ENCODE data around the gene KDM2B. TPM values are rescaled to one million over a fixed set of nuclear protein-coding genes. Genes with fewer than 3 reads are reported as not detected.
"Not testable (repeated sequence)": the region's sequence is repeated elsewhere in the genome, so short reads cannot be mapped to it uniquely, and the experiment has no call there.

The KDM2B gene
- total RNA-seq, 1 donor from 2014 or later, result 36.8 TPM

DNA sequence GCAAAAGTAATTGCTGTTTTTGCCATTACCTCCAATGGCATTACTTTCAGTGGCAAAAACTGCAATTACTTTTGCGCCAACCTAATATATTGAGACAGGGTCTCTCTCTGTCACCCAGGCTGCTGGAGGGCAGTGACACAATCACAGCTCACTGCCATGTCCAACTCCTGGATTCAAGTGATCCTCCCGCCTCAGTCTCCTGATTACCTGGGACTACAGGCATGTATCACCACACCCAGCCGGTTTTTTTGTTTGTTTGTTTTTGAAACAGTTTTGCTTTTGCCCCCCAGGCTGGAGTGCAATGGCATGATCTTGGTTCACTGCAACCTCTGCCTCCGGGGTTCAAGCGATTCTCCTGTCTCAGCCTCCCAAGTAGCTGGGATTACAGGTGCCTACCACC, 15.7 kb upstream of the KDM2B start:
- no peak for ATAC-seq
- Histone ChIP-seq H3K27ac (no peak overlapping the region), H3K4me3 (no peak overlapping the region), H3K27me3 (ENCODE audit: low read depth) (no peaks in the 10 kb centered on the region), H3K4me1 (no peaks in the 10 kb centered on the region), H3K9me3 (no peaks in the 10 kb centered on the region), H3K36me3 (no peaks in the 10 kb centered on the region)
- DNase-seq, result no peak
- intact Hi-C loops (cut with DNase I), result no loop called here
- TF ChIP-seq, protein P1, sequence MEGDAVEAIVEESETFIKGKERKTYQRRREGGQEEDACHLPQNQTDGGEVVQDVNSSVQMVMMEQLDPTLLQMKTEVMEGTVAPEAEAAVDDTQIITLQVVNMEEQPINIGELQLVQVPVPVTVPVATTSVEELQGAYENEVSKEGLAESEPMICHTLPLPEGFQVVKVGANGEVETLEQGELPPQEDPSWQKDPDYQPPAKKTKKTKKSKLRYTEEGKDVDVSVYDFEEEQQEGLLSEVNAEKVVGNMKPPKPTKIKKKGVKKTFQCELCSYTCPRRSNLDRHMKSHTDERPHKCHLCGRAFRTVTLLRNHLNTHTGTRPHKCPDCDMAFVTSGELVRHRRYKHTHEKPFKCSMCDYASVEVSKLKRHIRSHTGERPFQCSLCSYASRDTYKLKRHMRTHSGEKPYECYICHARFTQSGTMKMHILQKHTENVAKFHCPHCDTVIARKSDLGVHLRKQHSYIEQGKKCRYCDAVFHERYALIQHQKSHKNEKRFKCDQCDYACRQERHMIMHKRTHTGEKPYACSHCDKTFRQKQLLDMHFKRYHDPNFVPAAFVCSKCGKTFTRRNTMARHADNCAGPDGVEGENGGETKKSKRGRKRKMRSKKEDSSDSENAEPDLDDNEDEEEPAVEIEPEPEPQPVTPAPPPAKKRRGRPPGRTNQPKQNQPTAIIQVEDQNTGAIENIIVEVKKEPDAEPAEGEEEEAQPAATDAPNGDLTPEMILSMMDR (IDR thresholded peaks at IDR 0.05), result no peak

DNA sequence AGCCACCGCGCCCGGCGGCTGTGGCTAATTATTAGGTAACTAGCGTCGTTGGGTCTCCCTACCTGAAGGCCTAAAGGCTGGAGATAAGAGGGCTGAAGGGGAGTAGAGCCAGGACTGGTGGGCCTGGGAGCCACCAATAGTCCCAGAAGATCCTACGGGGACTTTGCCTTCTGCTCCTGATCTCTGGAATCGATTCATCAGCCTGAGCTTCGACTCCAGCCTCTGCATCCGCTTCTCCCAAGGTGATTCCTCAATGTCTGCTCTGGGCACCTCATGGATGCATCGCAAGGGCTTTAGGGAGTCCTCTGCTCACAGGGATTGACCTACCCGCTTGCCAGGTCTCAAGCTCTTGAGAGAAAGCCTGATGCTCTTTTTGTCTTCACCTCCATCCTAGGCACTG, 14.7 kb upstream of the KDM2B start:
- TF ChIP-seq, protein P1 (IDR thresholded peaks at IDR 0.05), result no peak
- intact Hi-C loops (cut with DNase I), result no loop called here
- peaks cover 8% of the 10 kb centered on the region for H3K4me1 ChIP-seq
- no peak for ATAC-seq
- no peak overlapping the region for H3K4me3 ChIP-seq
- H3K27me3 ChIP-seq (ENCODE audit: low read depth), result no peaks in the 10 kb centered on the region
- H3K27ac ChIP-seq, result no peak overlapping the region
- H3K9me3 ChIP-seq, result no peaks in the 10 kb centered on the region
- no peak for DNase-seq
- no peaks in the 10 kb centered on the region for H3K36me3 ChIP-seq

DNA sequence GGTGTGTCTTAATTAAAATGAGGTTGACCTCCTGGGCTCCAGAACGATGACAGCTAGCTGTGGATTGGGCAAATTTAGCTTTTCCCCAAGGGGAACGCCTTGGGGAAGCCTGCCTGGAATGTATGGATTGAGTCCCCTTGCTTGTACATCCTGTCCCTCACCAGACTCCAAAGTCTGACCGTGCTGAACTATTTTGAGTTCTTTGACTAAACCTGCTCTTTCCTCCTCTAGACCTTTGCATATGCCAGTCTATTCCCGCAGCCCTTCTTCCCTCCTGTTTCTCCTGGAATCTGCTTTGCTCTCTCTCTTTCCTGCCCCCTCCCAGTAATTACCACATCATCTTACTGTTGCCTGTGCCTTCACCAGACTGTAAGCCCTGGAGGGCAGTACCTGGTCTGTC, 11.5 kb upstream of the KDM2B start:
- no peak overlapping the region for H3K27ac ChIP-seq
- intact Hi-C loops (cut with DNase I), result no loop called here
- H3K4me3 ChIP-seq, result no peak overlapping the region
- no peaks in the 10 kb centered on the region for H3K9me3 ChIP-seq
- H3K36me3 ChIP-seq, result no peaks in the 10 kb centered on the region
- DNase-seq (no peak), ATAC-seq (no peak)
- H3K27me3 ChIP-seq (ENCODE audit: low read depth), result no peaks in the 10 kb centered on the region
- peaks cover 11% of the 10 kb centered on the region for H3K4me1 ChIP-seq
- TF ChIP-seq, protein P1 (IDR thresholded peaks at IDR 0.05), result no peak

DNA sequence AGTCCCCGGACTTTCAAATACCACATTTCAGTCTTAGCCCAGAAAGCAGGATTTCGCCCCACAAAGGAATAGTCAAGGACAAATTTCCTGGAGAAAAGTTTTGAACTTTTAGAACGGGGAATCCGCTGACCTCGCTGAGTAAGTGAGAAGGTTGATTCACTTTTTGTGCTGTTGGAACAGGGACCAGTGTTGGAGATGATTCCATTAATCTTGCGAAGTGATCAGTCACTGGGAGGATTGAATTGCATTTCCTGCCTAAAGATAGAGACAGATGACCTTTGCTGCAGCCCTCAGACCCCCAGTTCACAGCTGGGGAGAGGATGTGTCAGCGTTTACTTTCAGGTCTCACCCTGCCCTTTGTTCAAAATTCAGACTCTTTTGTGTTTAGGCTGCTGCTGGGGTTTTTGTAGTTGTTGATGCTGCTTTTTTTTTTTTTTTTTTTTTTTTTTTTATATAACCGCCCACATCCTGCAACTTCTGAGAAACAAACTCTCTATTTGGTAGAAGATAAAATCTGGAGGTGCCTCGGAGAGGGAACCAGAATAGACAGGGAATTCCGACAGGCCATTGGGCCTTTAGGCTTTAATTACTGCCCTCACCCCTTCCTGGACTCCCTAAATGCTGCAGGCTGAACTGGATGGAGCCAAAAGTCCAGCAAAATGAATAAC, 9.8 kb upstream of the KDM2B start:
- intact Hi-C loops (cut with DNase I), result no loop called here
- peak overlapping the region; percentile 80 for H3K27ac ChIP-seq
- peak; percentile 49 to 65 for ATAC-seq
- TF ChIP-seq, protein P1 (IDR thresholded peaks at IDR 0.05), result no peak
- H3K9me3 ChIP-seq, result no peaks in the 10 kb centered on the region
- no peaks in the 10 kb centered on the region for H3K27me3 ChIP-seq (ENCODE audit: low read depth)
- H3K36me3 ChIP-seq, result no peaks in the 10 kb centered on the region
- H3K4me1 ChIP-seq, result peaks cover 11% of the 10 kb centered on the region
- DNase-seq, result no peak
- H3K4me3 ChIP-seq, result peak overlapping the region; percentile 51

DNA sequence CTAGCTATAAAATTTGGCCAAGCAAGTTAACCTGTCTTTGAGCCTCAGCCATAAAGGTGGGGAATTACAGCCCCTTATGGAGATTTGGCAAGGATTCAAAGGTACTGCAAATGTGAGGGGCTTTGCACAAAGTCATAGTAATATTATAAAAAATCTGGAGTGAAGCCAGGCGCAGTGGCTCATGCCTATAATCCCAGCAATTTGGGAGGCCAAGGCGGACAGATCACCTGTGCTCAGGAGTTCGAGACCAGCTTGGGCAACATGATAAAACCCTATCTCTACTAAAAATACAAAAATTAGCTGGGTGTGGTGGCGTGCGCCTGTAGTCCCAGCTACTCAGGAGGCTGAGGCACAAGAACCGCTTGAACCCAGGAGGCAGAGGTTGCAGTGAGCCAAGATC, 4.1 kb upstream of the KDM2B start:
- H3K27me3 ChIP-seq (ENCODE audit: low read depth); DNase-seq; intact Hi-C loops (cut with DNase I); ATAC-seq; H3K27ac ChIP-seq; H3K4me3 ChIP-seq; H3K36me3 ChIP-seq; H3K9me3 ChIP-seq: not testable (repeated sequence)
- H3K4me1 ChIP-seq, result peaks cover 21% of the 10 kb centered on the region

DNA sequence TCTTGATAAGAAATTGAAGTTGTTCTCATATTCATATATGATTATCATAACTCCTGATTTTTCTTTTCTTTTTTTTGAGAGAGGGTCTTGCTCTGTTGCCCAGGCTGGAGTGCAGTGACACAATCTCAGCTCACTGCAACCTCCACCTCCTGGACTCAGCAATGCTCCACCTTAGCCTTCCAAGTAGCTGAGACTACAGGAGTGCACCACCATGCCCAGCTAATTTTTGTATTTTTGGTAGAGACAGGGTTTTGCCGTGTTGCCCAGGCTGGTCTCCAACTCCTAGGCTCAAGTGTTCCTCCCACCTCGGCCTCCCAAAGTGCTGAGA, 2.5 kb upstream of the KDM2B start:
- intact Hi-C loops (cut with DNase I); H3K27ac ChIP-seq; H3K27me3 ChIP-seq (ENCODE audit: low read depth); DNase-seq; H3K9me3 ChIP-seq; H3K36me3 ChIP-seq; H3K4me3 ChIP-seq; ATAC-seq: not testable (repeated sequence)
- H3K4me1 ChIP-seq, result peaks cover 29% of the 10 kb centered on the region

Measured in lower lobe of right lung (tissue), 2 donors.